NOMO-1 treated with dmso at 0.1 percent for 144 hours (cell line): ENCODE results near the gene PCDHGC3.

Source experiments
- DNase-seq: peaks from one replicate; lab custom pipeline; 2025; ENCODE audit not compliant: unreplicated experiment; lab: John Stamatoyannopoulos, UW

Gene PCDHGC3

GRCh38 chr5:141506381-141507155 lies 30.8 kb downstream of the PCDHGC3 start:
- no peak for DNase-seq

- DNase-seq, result no peak
Observed at GRCh38 chr5:141507387-141508091, 31.8 kb downstream of the PCDHGC3 start.

- DNase-seq, result no peak
Observed at GRCh38 chr5:141508440-141508797, 32.7 kb downstream of the PCDHGC3 start.

- no peak for DNase-seq
Observed at GRCh38 chr5:141508798-141509611, 33.2 kb downstream of the PCDHGC3 start.

GRCh38 chr5:141510160-141510559 lies 34.4 kb downstream of the PCDHGC3 start:
- no peak for DNase-seq

- no peak for DNase-seq
Observed at GRCh38 chr5:141510850-141511601, 35.3 kb downstream of the PCDHGC3 start.

GRCh38 chr5:141511771-141512325 lies 36.1 kb downstream of the PCDHGC3 start:
- no peak for DNase-seq

GRCh38 chr5:141512390-141512910 lies 36.7 kb downstream of the PCDHGC3 start:
- no peak for DNase-seq

GRCh38 chr5:141512911-141513626 lies 37.3 kb downstream of the PCDHGC3 start:
- no peak for DNase-seq

GRCh38 chr5:141513627-141514329 lies 38.0 kb downstream of the PCDHGC3 start:
- DNase-seq, result no peak

- DNase-seq, result no peak
Observed at GRCh38 chr5:141514330-141515133, 38.8 kb downstream of the PCDHGC3 start.

GRCh38 chr5:141515141-141515540 lies 39.4 kb downstream of the PCDHGC3 start:
- DNase-seq, result no peak

- no peak for DNase-seq
Observed at GRCh38 chr5:141515946-141516671, 40.3 kb downstream of the PCDHGC3 start.

- DNase-seq, result no peak
Observed at GRCh38 chr5:141516672-141517025, 40.9 kb downstream of the PCDHGC3 start.

- DNase-seq, result no peak
Observed at GRCh38 chr5:141517312-141517711, 41.5 kb downstream of the PCDHGC3 start.

- no peak for DNase-seq
Observed at GRCh38 chr5:141517880-141518617, 42.3 kb downstream of the PCDHGC3 start.

GRCh38 chr5:141518618-141519015 lies 42.9 kb downstream of the PCDHGC3 start:
- no peak for DNase-seq
